PC-9 (cell line): ENCODE results near the gene GNAL. TPM values are rescaled to one million over a fixed set of nuclear protein-coding genes. Genes with fewer than 3 reads are reported as not detected.

ENCODE experiments used
- BruUV-seq: library from RNA; stranded (reverse); fragments of 400-500 nt; replicated peaks from 2 replicates; lab custom pipeline; 2021; lab: Mats Ljungman, UMichigan
- CTCF ChIA-PET: fragments of 300-600 bp; sonication (Branson Sonifier 250); formaldehyde crosslinking; loops from one replicate; lab custom pipeline; 2022; ENCODE audit warnings: antibody characterized with exemption; lab: Charles Lee
- POLR2A ChIA-PET: fragments of 300-600 bp; sonication (Branson Sonifier 250); formaldehyde crosslinking; loops from one replicate; lab custom pipeline; 2022; ENCODE audit warnings: antibody characterized with exemption; ENCODE audit not compliant: unreplicated experiment; lab: Charles Lee
- DNase-seq, 2 experiments: peaks; one replicate each; pipeline versions ENCODE4 v3.0.0 to v3.0.0-alpha.2; 2015 to 2022; ENCODE audit warnings: mixed read lengths in 1 of 2
- H2AFZ ChIP-seq: fragments of 200-600 bp; sonication (generic); 2 replicates; pipeline ENCODE4 v1.8.1; 2017; ENCODE audit warnings: antibody characterized with exemption
- H3F3A ChIP-seq: fragments of 200-600 bp; sonication (generic); 2 replicates; pipeline ENCODE4 v1.8.1; 2017; ENCODE audit warnings: antibody characterized with exemption, mild to moderate bottlenecking, low read depth; ENCODE audit not compliant: insufficient read depth
- H3K27ac ChIP-seq: fragments of 200-600 bp; sonication (generic); 2 replicates; pipeline ENCODE4 v1.6.1; 2016; ENCODE audit warnings: mixed run types
- H3K27me3 ChIP-seq: fragments of 200-600 bp; sonication (generic); 2 replicates; pipeline ENCODE4 v1.6.1; 2016; ENCODE audit warnings: low read depth, mixed run types; ENCODE audit not compliant: insufficient read depth
- H3K36me3 ChIP-seq: fragments of 200-600 bp; sonication (generic); 2 replicates; pipeline ENCODE4 v1.6.1; 2016; ENCODE audit warnings: low read depth, mixed run types
- H3K4me1 ChIP-seq: fragments of 200-600 bp; sonication (generic); replicated peaks from 2 replicates; pipeline ENCODE4 v1.6.1; 2016; ENCODE audit warnings: mixed run types; ENCODE audit not compliant: insufficient read depth
- H3K4me2 ChIP-seq: fragments of 200-600 bp; sonication (generic); 2 replicates; pipeline ENCODE4 v1.6.1; 2017; ENCODE audit warnings: mixed run types
- H3K4me3 ChIP-seq: fragments of 200-600 bp; sonication (generic); 2 replicates; pipeline ENCODE4 v1.6.1; 2016; ENCODE audit warnings: mixed run types
- H3K79me2 ChIP-seq: fragments of 200-600 bp; sonication (generic); 2 replicates; pipeline ENCODE4 v1.6.1; 2017; ENCODE audit warnings: low read depth, mixed run types
- H3K9me2 ChIP-seq: fragments of 200-600 bp; sonication (generic); 2 replicates; pipeline ENCODE4 v1.8.1; 2017; ENCODE audit warnings: mild to moderate bottlenecking; ENCODE audit not compliant: insufficient read depth
- H3K9me3 ChIP-seq: fragments of 200-600 bp; sonication (generic); 2 replicates; pipeline ENCODE4 v1.8.1; 2016; ENCODE audit warnings: low read depth; ENCODE audit not compliant: insufficient read depth
- H4K20me1 ChIP-seq: fragments of 200-600 bp; sonication (generic); 2 replicates; pipeline ENCODE4 v1.8.1; 2017; ENCODE audit not compliant: insufficient read depth
- CTCF ChIP-seq: fragments of 200-600 bp; sonication (generic); conservative IDR thresholded peaks from 2 replicates; pipeline ENCODE4 v1.6.1; 2017; ENCODE audit warnings: mixed run types, antibody characterized with exemption, mild to moderate bottlenecking, moderate library complexity
- EZH2 ChIP-seq: fragments of 200-600 bp; sonication (generic); IDR thresholded peaks from 2 replicates; pipeline ENCODE4 v1.8.0; 2017; ENCODE audit warnings: antibody characterized with exemption, low read depth
- intact Hi-C: fragments of 100-400 bp; cut with micrococcal nuclease; formaldehyde crosslinking; loops from one replicate; pipeline ENCODE4 v1.10.0; 2022; ENCODE audit not compliant: unreplicated experiment
- total RNA-seq: library from RNA; stranded (reverse); gene quantifications from 2 replicates; pipeline ENCODE4 v1.2.3, GENCODE V29; 2021

GNAL gene
- total RNA-seq, 1 experiment from 2014 or later: 3.3 TPM

- Histone ChIP-seq H3K4me1 (peaks cover 44% of the 10 kb centered on the region), H3K9me2 (no peaks in the 10 kb centered on the region), H3K4me2 (peak overlapping the region; percentile 4; the same call in 1 of the 2 replicates), H3K9me3 (no peaks in the 10 kb centered on the region), H3K79me2 (peaks cover 10% of the 10 kb centered on the region; the same call in 1 of the 2 replicates), H3F3A (peaks cover 39% of the 10 kb centered on the region), H3K27me3 (no peaks in the 10 kb centered on the region), H4K20me1 (no peaks in the 10 kb centered on the region), H3K27ac (peak overlapping the region; percentile 74), H3K36me3 (no peaks in the 10 kb centered on the region), H2AFZ (no peak overlapping the region), H3K4me3 (no peak overlapping the region)
- no TSS peak for BruUV-seq
- POLR2A ChIA-PET: no interaction called here
- no peak for TF ChIP-seq CTCF
- TF ChIP-seq EZH2: no peak
- DNase-seq: no peak
- CTCF ChIA-PET: interaction anchor here (0.6 kb wide), 1 partner anchor 130 kb away, joined by 3 read pairs; no protein-coding TSS in a partner anchor
- intact Hi-C loops: loop anchor here (1.0 to 2.0 kb wide), 5 partner anchors 10 to 85 kb away; partner anchors contain the start of gene CHMP1B
Measured at GRCh38 chr18:11860594-11861450, 171.8 kb downstream of the GNAL start.

GRCh38 chr18:11861583-11862288, 172.7 kb downstream of the GNAL start:
- intact Hi-C loops: loop anchor here (2.0 kb wide), 1 partner anchor 55 kb away; no protein-coding TSS in a partner anchor
- no peak overlapping the region for H3K4me3 ChIP-seq
- no peak overlapping the region for H3K4me2 ChIP-seq
- H3K9me2 ChIP-seq: no peaks in the 10 kb centered on the region
- no peak for DNase-seq
- POLR2A ChIA-PET: no interaction called here
- no peak for TF ChIP-seq EZH2
- no peak for TF ChIP-seq CTCF
- H4K20me1 ChIP-seq: no peaks in the 10 kb centered on the region
- no peaks in the 10 kb centered on the region for H3K9me3 ChIP-seq
- no TSS peak for BruUV-seq
- H3F3A ChIP-seq: peaks cover 31% of the 10 kb centered on the region
- peaks cover 10% of the 10 kb centered on the region; the same call in 1 of the 2 replicates for H3K79me2 ChIP-seq
- CTCF ChIA-PET: no interaction called here
- H3K27me3 ChIP-seq: no peaks in the 10 kb centered on the region
- H2AFZ ChIP-seq: no peak overlapping the region
- H3K4me1 ChIP-seq: peaks cover 35% of the 10 kb centered on the region
- H3K27ac ChIP-seq: no peak overlapping the region
- H3K36me3 ChIP-seq: no peaks in the 10 kb centered on the region

GRCh38 chr18:11862468-11863137, 173.5 kb downstream of the GNAL start:
- Histone ChIP-seq H3K27me3 (no peaks in the 10 kb centered on the region), H2AFZ (no peak overlapping the region), H3K4me1 (peaks cover 29% of the 10 kb centered on the region), H3K9me3 (no peaks in the 10 kb centered on the region), H3K9me2 (no peaks in the 10 kb centered on the region), H3K79me2 (peaks cover 10% of the 10 kb centered on the region; the same call in 1 of the 2 replicates), H3K27ac (no peak overlapping the region), H3K4me3 (no peak overlapping the region), H3K36me3 (no peaks in the 10 kb centered on the region), H3K4me2 (no peak overlapping the region), H4K20me1 (no peaks in the 10 kb centered on the region), H3F3A (peaks cover 28% of the 10 kb centered on the region)
- no peak for TF ChIP-seq CTCF
- TF ChIP-seq EZH2: no peak
- no peak for DNase-seq
- ChIA-PET POLR2A (interaction anchor here (0.6 kb wide), 1 partner anchor 22 kb away, joined by 3 read pairs; no protein-coding TSS in a partner anchor), CTCF (no interaction called here)
- no TSS peak for BruUV-seq
- intact Hi-C loops: no loop called here
